Fibroblast of mammary gland (primary cell): Measurements from ENCODE around the gene ABCC3.

Source experiments
- DNase-seq: peaks from one replicate; pipeline ENCODE4 v3.0.0-alpha.2; 2010; ENCODE audit warnings: low read depth
- H3K4me3 ChIP-seq: 2 replicates; pipeline ENCODE4 v1.5.1; 2011; ENCODE audit warnings: low read depth, mild to moderate bottlenecking, low read length, moderate library complexity; ENCODE audit not compliant: control insufficient read depth
- CTCF ChIP-seq: conservative IDR thresholded peaks from 2 replicates; pipeline ENCODE4 v1.5.1; 2011; ENCODE audit warnings: low read depth, low read length, inconsistent platforms; ENCODE audit not compliant: control insufficient read depth, insufficient read depth

Gene ABCC3

GRCh38 chr17:50633683-50634082 lies 998 bp upstream of the ABCC3 start:
- no peak for DNase-seq
- no peak overlapping the region for H3K4me3 ChIP-seq
- TF ChIP-seq CTCF: no peak

- DNase-seq: no peak
- TF ChIP-seq CTCF: no peak
- peak overlapping the region; percentile 60 for H3K4me3 ChIP-seq
Observed at GRCh38 chr17:50634915-50635731, 442 bp downstream of the ABCC3 start.

- no peak for DNase-seq
- H3K4me3 ChIP-seq: peak overlapping the region; percentile 60
- no peak for TF ChIP-seq CTCF
Observed at GRCh38 chr17:50635732-50635981, 976 bp downstream of the ABCC3 start.

- no peak for DNase-seq
- H3K4me3 ChIP-seq: peak overlapping the region; percentile 60
- no peak for TF ChIP-seq CTCF
Observed at GRCh38 chr17:50635982-50636803, 1.5 kb downstream of the ABCC3 start.

GRCh38 chr17:50636804-50637195 lies 2.1 kb downstream of the ABCC3 start:
- no peak for DNase-seq
- TF ChIP-seq CTCF: no peak
- no peak overlapping the region for H3K4me3 ChIP-seq

- H3K4me3 ChIP-seq: no peak overlapping the region
- no peak for TF ChIP-seq CTCF
- DNase-seq: no peak
Observed at GRCh38 chr17:50637829-50638605, 3.3 kb downstream of the ABCC3 start.
